ENCODE measurements around the gene IL11.

GRCh38 chr19:55368701-55369563 is 1.3 kb downstream of the IL11 start:
- TF ChIP-seq EP300 (IDR thresholded peaks at IDR 0.05) (no peak), CTCF (IDR thresholded peaks at IDR 0.05) (no peak), POLR2AphosphoS5 (IDR thresholded peaks at IDR 0.05) (no peak), POLR2A (IDR thresholded peaks at IDR 0.05) (no peak)
